GM10266 (cell line): ENCODE results near the gene EIF3B.
"Not testable (repeated sequence)": the region's sequence is repeated elsewhere in the genome, so short reads cannot be mapped to it uniquely, and the experiment has no call there.

ENCODE experiments used
- DNase-seq: peaks from one replicate; pipeline ENCODE4 v3.0.0; 2012; ENCODE audit errors: extremely low spot score
- CTCF ChIP-seq: IDR thresholded peaks from 2 replicates; pipeline ENCODE4 v1.5.1; 2012; ENCODE audit warnings: mild to moderate bottlenecking, low read depth; ENCODE audit not compliant: control insufficient read depth, insufficient read depth; ENCODE audit errors: missing control alignments

Gene EIF3B

GRCh38 chr7:2326951-2327350, 27.7 kb upstream of the EIF3B start:
- DNase-seq, result no peak
- no peak for TF ChIP-seq CTCF

GRCh38 chr7:2330493-2330892, 24.1 kb upstream of the EIF3B start:
- no peak for TF ChIP-seq CTCF
- no peak for DNase-seq

GRCh38 chr7:2331707-2332106, 22.9 kb upstream of the EIF3B start:
- no peak for TF ChIP-seq CTCF

GRCh38 chr7:2332606-2333231, 21.9 kb upstream of the EIF3B start:
- DNase-seq, result not testable (repeated sequence)

More at GRCh38 chr7:2331707-2332106, 22.9 kb upstream of the EIF3B start:
- no peak for DNase-seq

GRCh38 chr7:2336626-2337299, 17.9 kb upstream of the EIF3B start:
- no peak for DNase-seq

GRCh38 chr7:2347351-2348063, 7.1 kb upstream of the EIF3B start:
- DNase-seq, result not testable (repeated sequence)

More at GRCh38 chr7:2336626-2337299, 17.9 kb upstream of the EIF3B start:
- TF ChIP-seq CTCF, result no peak

- no peak for DNase-seq
- no peak for TF ChIP-seq CTCF
Measured at GRCh38 chr7:2350055-2350454, 4.6 kb upstream of the EIF3B start.

GRCh38 chr7:2350861-2351260, 3.8 kb upstream of the EIF3B start:
- no peak for TF ChIP-seq CTCF
- no peak for DNase-seq
